ENCODE measurements around the gene TM2D1. TPM values are rescaled to one million over a fixed set of nuclear protein-coding genes. Genes with fewer than 3 reads are reported as not detected.
A peak's percentile ranks its signal among the peaks of the same experiment; 100 is the strongest.

Gene TM2D1
- polyA plus RNA-seq (2013, experiment 1 of 2), result 54.0 TPM
- polyA plus RNA-seq (2013, experiment 2 of 2), result 60.0 TPM

DNA sequence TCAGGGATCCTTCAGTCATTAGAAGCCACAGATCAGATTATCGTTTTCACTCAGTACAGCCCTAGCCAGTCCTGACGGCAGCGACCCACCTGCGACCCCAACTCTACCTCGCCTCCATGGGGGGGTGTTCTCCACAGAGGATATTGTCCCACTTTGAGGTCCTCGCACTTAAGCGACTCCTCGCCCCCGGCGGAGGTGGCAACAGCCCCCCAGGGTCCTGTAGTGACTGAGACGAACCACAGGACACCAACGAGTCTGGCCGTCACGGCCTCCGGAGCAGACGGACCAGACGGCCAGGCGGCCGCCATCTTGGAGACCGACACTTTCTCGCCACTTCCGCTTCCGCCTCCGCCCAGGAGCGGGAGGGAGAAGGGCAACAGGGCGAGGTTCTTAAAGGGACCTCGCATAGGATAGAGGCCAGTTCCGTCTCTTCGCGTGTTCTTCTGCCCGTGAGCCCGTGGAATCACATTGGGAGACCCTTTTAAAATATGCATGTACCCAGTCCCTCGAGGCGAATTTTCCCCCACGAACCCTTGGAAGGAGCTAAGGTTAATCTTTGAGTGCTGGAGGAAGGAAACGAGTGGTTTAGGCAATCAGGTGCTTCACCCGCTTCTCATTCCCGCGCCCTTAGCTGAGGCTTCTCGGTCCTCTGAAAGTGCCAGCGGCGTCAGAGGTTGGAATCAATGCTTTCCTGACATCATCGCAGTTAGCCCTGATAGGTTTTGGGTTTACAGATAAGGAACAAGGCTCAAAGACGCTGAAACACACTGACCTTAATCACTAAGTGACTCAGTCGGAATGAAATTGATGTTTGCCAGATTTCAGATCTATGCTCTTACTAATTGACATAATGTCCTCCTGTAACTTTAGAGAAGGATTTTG, at the start of gene TM2D1:
TM2D1 (minus strand) TSS at position 329 of the 882 bp plus-strand sequence; CDS start at position 308, 21 bp downstream.
- no peak within 1 kb of the TSS for H2BK5ac ChIP-seq (ENCODE audit: low read depth, low read length, poor library complexity, severe bottlenecking)
- no peak within 1 kb of the TSS for H2BK15ac ChIP-seq (ENCODE audit: low read depth, poor library complexity, severe bottlenecking)
- H3K18ac ChIP-seq (ENCODE audit: low read depth in 1 of 2, low read length in 2 of 2), result peak within 1 kb of the TSS; percentile 56 to 81
- no peaks in the 10 kb centered on the region for H3K27me3 ChIP-seq (ENCODE audit: control insufficient read depth in 1 of 2, insufficient read depth in 1 of 2, low read length in 2 of 2)
- no peak within 1 kb of the TSS for H2BK12ac ChIP-seq (ENCODE audit: low read length in 2 of 2)
- H3K4me3 ChIP-seq (ENCODE audit: insufficient read depth in 1 of 2, low read depth in 1 of 2, low read length in 2 of 2), result peak within 1 kb of the TSS; percentile 79 to 93
- H2AFZ ChIP-seq (ENCODE audit: low read depth, low read length), result peak within 1 kb of the TSS; percentile 65
- WGBS, result under 1% methylated on average over 43 of the region's 45 CpGs
- H3K14ac ChIP-seq (ENCODE audit: low read length in 2 of 2), result peak within 1 kb of the TSS in 1 of 2 experiments; percentile 29
- no peaks in the 10 kb centered on the region for H3K9me3 ChIP-seq (ENCODE audit: control insufficient read depth, low read length)
- peak within 1 kb of the TSS; percentile 27 for H3K27ac ChIP-seq (ENCODE audit: low read length, poor library complexity, severe bottlenecking)
- peak within 1 kb of the TSS; percentile 76 for H3K4me2 ChIP-seq (ENCODE audit: low read length, poor library complexity, severe bottlenecking)
- H4K91ac ChIP-seq (ENCODE audit: low read length), result peak within 1 kb of the TSS; percentile 34
- H3K9ac ChIP-seq (ENCODE audit: low read length), result peak within 1 kb of the TSS; percentile 98
- H2AK5ac ChIP-seq (ENCODE audit: low read length, severe bottlenecking), result no peak within 1 kb of the TSS
- H3K23ac ChIP-seq (ENCODE audit: low read length in 2 of 2), result no peak within 1 kb of the TSS
- H3K4me1 ChIP-seq (ENCODE audit: control insufficient read depth, insufficient read depth, low read depth, low read length), result peaks cover 3% of the 10 kb centered on the region
- H3K36me3 ChIP-seq (ENCODE audit: control insufficient read depth in 1 of 2, insufficient read depth in 2 of 2, low read depth in 1 of 2, low read length in 2 of 2), result peaks cover 4 to 7% of the 10 kb centered on the region in 2 experiments
- H3K4ac ChIP-seq (ENCODE audit: low read depth in 1 of 2, low read length in 2 of 2), result peak within 1 kb of the TSS; percentile 73 to 84
- DNase-seq, result peak; percentile 91
- H4K8ac ChIP-seq (ENCODE audit: low read length), result peak within 1 kb of the TSS; percentile 85
- H2BK120ac ChIP-seq (ENCODE audit: low read depth, low read length), result peak within 1 kb of the TSS; percentile 57
- peaks cover 1% of the 10 kb centered on the region for H3K79me1 ChIP-seq (replicated peaks; ENCODE audit: low read length, poor library complexity, severe bottlenecking)

DNA sequence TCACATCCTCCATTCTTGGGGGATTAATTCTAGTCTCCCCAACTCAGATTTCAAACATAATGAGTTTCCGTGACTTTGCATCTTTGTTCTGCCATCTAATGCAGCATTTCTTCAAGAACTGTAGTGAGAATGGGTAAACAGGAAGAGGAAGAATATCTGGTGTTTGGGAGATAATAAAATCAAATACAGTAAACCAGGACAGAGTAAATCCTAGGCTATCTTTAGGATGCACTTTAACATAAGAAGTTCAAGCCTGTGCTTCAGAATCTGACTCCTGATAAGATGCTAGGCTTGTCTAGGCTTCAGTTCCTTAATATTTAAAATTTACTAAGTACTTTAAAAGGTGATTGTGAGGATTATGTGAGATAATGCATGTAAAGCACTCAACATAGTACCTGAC, 45.2 kb upstream of the TM2D1 start:
- DNase-seq, result no peak
- Histone ChIP-seq H3K79me1 (replicated peaks; ENCODE audit: low read length, poor library complexity, severe bottlenecking) (peaks cover 2% of the 10 kb centered on the region), H2AFZ (ENCODE audit: low read depth, low read length) (no peak overlapping the region), H3K4me3 (ENCODE audit: insufficient read depth in 1 of 2, low read depth in 1 of 2, low read length in 2 of 2) (no peak overlapping the region), H2BK5ac (ENCODE audit: low read depth, low read length, poor library complexity, severe bottlenecking) (no peak overlapping the region), H3K18ac (ENCODE audit: low read depth in 1 of 2, low read length in 2 of 2) (no peak overlapping the region), H4K91ac (ENCODE audit: low read length) (no peak overlapping the region), H3K36me3 (ENCODE audit: control insufficient read depth in 1 of 2, insufficient read depth in 2 of 2, low read depth in 1 of 2, low read length in 2 of 2) (no peaks in the 10 kb centered on the region), H3K9me3 (ENCODE audit: control insufficient read depth, low read length) (no peaks in the 10 kb centered on the region), H3K4me2 (ENCODE audit: low read length, poor library complexity, severe bottlenecking) (no peak overlapping the region), H4K8ac (ENCODE audit: low read length) (no peak overlapping the region), H3K27ac (ENCODE audit: low read length, poor library complexity, severe bottlenecking) (no peak overlapping the region), H3K4me1 (ENCODE audit: control insufficient read depth, insufficient read depth, low read depth, low read length) (no peaks in the 10 kb centered on the region), H3K23ac (ENCODE audit: low read length in 2 of 2) (no peak overlapping the region), H3K9ac (ENCODE audit: low read length) (no peak overlapping the region), H3K27me3 (ENCODE audit: control insufficient read depth in 1 of 2, insufficient read depth in 1 of 2, low read length in 2 of 2) (no peaks in the 10 kb centered on the region), H3K14ac (ENCODE audit: low read length in 2 of 2) (no peak overlapping the region), H3K4ac (ENCODE audit: low read depth in 1 of 2, low read length in 2 of 2) (no peak overlapping the region), H2BK15ac (ENCODE audit: low read depth, poor library complexity, severe bottlenecking) (no peak overlapping the region), H2BK120ac (ENCODE audit: low read depth, low read length) (no peak overlapping the region), H2AK5ac (ENCODE audit: low read length, severe bottlenecking) (no peak overlapping the region), H2BK12ac (ENCODE audit: low read length in 2 of 2) (no peak overlapping the region)
- 100% methylated on average over 1 of the region's 1 CpG for WGBS

GRCh38 chr1:61757950-61758349, 33.0 kb upstream of the TM2D1 start:
- H2BK12ac ChIP-seq (ENCODE audit: low read length in 2 of 2), result no peak overlapping the region
- H3K36me3 ChIP-seq (ENCODE audit: control insufficient read depth in 1 of 2, insufficient read depth in 2 of 2, low read depth in 1 of 2, low read length in 2 of 2), result no peaks in the 10 kb centered on the region
- no peak overlapping the region for H2AK5ac ChIP-seq (ENCODE audit: low read length, severe bottlenecking)
- H2BK15ac ChIP-seq (ENCODE audit: low read depth, poor library complexity, severe bottlenecking), result no peak overlapping the region
- no peak overlapping the region for H3K4ac ChIP-seq (ENCODE audit: low read depth in 1 of 2, low read length in 2 of 2)
- no peak overlapping the region for H2AFZ ChIP-seq (ENCODE audit: low read depth, low read length)
- H3K4me3 ChIP-seq (ENCODE audit: insufficient read depth in 1 of 2, low read depth in 1 of 2, low read length in 2 of 2), result no peak overlapping the region
- no peak overlapping the region for H3K9ac ChIP-seq (ENCODE audit: low read length)
- H3K9me3 ChIP-seq (ENCODE audit: control insufficient read depth, low read length), result no peaks in the 10 kb centered on the region
- no peak overlapping the region for H4K8ac ChIP-seq (ENCODE audit: low read length)
- H3K4me2 ChIP-seq (ENCODE audit: low read length, poor library complexity, severe bottlenecking), result no peak overlapping the region
- no peak overlapping the region for H3K14ac ChIP-seq (ENCODE audit: low read length in 2 of 2)
- H3K79me1 ChIP-seq (replicated peaks; ENCODE audit: low read length, poor library complexity, severe bottlenecking), result peaks cover 19% of the 10 kb centered on the region
- DNase-seq, result no peak
- no peak overlapping the region for H3K23ac ChIP-seq (ENCODE audit: low read length in 2 of 2)
- no peak overlapping the region for H4K91ac ChIP-seq (ENCODE audit: low read length)
- H3K4me1 ChIP-seq (ENCODE audit: control insufficient read depth, insufficient read depth, low read depth, low read length), result no peaks in the 10 kb centered on the region
- H2BK5ac ChIP-seq (ENCODE audit: low read depth, low read length, poor library complexity, severe bottlenecking), result no peak overlapping the region
- H3K27me3 ChIP-seq (ENCODE audit: control insufficient read depth in 1 of 2, insufficient read depth in 1 of 2, low read length in 2 of 2), result no peaks in the 10 kb centered on the region
- H3K18ac ChIP-seq (ENCODE audit: low read depth in 1 of 2, low read length in 2 of 2), result no peak overlapping the region
- no peak overlapping the region for H3K27ac ChIP-seq (ENCODE audit: low read length, poor library complexity, severe bottlenecking)
- H2BK120ac ChIP-seq (ENCODE audit: low read depth, low read length), result no peak overlapping the region
- WGBS, result 100% methylated on average over 1 of the region's 2 CpGs

- Histone ChIP-seq H2AFZ (ENCODE audit: low read depth, low read length) (no peak overlapping the region), H3K4me1 (ENCODE audit: control insufficient read depth, insufficient read depth, low read depth, low read length) (no peaks in the 10 kb centered on the region), H2BK12ac (ENCODE audit: low read length in 2 of 2) (no peak overlapping the region), H3K9ac (ENCODE audit: low read length) (no peak overlapping the region), H4K91ac (ENCODE audit: low read length) (no peak overlapping the region), H3K79me1 (replicated peaks; ENCODE audit: low read length, poor library complexity, severe bottlenecking) (peaks cover 20% of the 10 kb centered on the region), H2BK5ac (ENCODE audit: low read depth, low read length, poor library complexity, severe bottlenecking) (no peak overlapping the region), H3K27ac (ENCODE audit: low read length, poor library complexity, severe bottlenecking) (no peak overlapping the region), H3K4ac (ENCODE audit: low read depth in 1 of 2, low read length in 2 of 2) (no peak overlapping the region), H2BK15ac (ENCODE audit: low read depth, poor library complexity, severe bottlenecking) (no peak overlapping the region), H3K14ac (ENCODE audit: low read length in 2 of 2) (no peak overlapping the region), H3K23ac (ENCODE audit: low read length in 2 of 2) (no peak overlapping the region), H3K36me3 (ENCODE audit: control insufficient read depth in 1 of 2, insufficient read depth in 2 of 2, low read depth in 1 of 2, low read length in 2 of 2) (no peaks in the 10 kb centered on the region), H3K27me3 (ENCODE audit: control insufficient read depth in 1 of 2, insufficient read depth in 1 of 2, low read length in 2 of 2) (no peaks in the 10 kb centered on the region), H2BK120ac (ENCODE audit: low read depth, low read length) (no peak overlapping the region), H3K18ac (ENCODE audit: low read depth in 1 of 2, low read length in 2 of 2) (no peak overlapping the region), H4K8ac (ENCODE audit: low read length) (no peak overlapping the region), H3K4me2 (ENCODE audit: low read length, poor library complexity, severe bottlenecking) (no peak overlapping the region), H2AK5ac (ENCODE audit: low read length, severe bottlenecking) (no peak overlapping the region), H3K4me3 (ENCODE audit: insufficient read depth in 1 of 2, low read depth in 1 of 2, low read length in 2 of 2) (no peak overlapping the region), H3K9me3 (ENCODE audit: control insufficient read depth, low read length) (no peaks in the 10 kb centered on the region)
- DNase-seq, result no peak
- WGBS, result 61% methylated on average over 2 of the region's 3 CpGs
Measured at GRCh38 chr1:61756773-61757172, 31.8 kb upstream of the TM2D1 start.
